Measurements from ENCODE around the gene BSN.

BSN gene

DNA sequence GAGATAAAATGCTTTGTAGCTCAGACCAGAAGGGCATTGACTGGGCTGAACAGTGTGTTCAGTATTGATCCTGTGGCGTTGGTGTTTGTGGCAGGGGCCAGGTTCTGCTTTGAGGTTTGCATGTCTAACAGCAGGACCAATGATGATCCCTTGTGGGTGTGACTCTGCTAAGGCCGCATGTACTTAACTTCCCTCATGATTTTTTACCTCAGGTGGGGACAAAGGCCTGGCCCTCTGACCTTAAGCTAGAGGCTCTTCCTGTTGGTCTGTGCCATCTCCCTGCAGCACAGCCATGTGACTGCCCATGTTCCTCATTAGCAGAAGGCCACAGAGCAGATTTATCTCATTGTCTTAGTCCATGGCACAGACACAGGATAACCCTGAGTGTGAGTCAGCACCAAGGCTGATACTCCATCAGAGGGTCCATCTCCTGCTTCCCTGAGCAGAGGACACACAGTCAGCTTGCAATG is 34.3 kb upstream of the BSN start:
- no peak for TF ChIP-seq FOXP2 (optimal IDR thresholded peaks at IDR 0.05; ENCODE audit: borderline replicate concordance, extremely low read depth, extremely low read length, insufficient read depth)
- TF ChIP-seq REST (IDR thresholded peaks at IDR 0.05; ENCODE audit: insufficient read depth in 1 of 2, low read depth in 2 of 2, low read length in 2 of 2), result no peak
- no peak for TF ChIP-seq SIN3A (IDR thresholded peaks at IDR 0.05; ENCODE audit: borderline replicate concordance, insufficient read depth, low read length)
- no peak for TF ChIP-seq TAF1 (IDR thresholded peaks at IDR 0.05; ENCODE audit: borderline replicate concordance, insufficient read depth, low read length)
- no peak for TF ChIP-seq POLR2AphosphoS5 (IDR thresholded peaks at IDR 0.05; ENCODE audit: low read depth, low read length)

- no peak for TF ChIP-seq REST (IDR thresholded peaks at IDR 0.05; ENCODE audit: insufficient read depth in 1 of 2, low read depth in 2 of 2, low read length in 2 of 2)
- no peak for TF ChIP-seq POLR2AphosphoS5 (IDR thresholded peaks at IDR 0.05; ENCODE audit: low read depth, low read length)
- no peak for TF ChIP-seq SIN3A (IDR thresholded peaks at IDR 0.05; ENCODE audit: borderline replicate concordance, insufficient read depth, low read length)
- TF ChIP-seq TAF1 (IDR thresholded peaks at IDR 0.05; ENCODE audit: borderline replicate concordance, insufficient read depth, low read length), result no peak
- TF ChIP-seq FOXP2 (optimal IDR thresholded peaks at IDR 0.05; ENCODE audit: borderline replicate concordance, extremely low read depth, extremely low read length, insufficient read depth), result no peak
Measured at GRCh38 chr3:49523756-49524747, 30.2 kb upstream of the BSN start.

DNA sequence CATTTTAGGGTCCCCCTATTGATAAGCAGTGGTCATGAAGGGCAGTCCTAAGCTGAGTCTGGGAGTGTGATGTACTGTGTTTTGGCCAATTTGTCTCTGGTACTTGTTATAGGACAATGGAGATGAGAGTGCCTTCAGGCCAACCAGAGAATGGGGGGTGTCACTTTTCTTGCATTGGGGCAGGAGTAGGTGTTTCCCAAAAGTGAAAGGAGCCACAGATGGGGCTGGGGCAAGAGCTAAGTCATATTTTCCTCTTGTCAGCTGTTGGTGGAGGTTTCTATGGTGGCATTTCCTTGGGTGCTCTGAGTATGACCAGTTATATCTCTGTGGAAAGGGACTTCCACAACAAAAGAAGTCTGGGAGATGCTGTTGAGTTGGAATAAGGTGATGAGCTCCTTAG is 24.7 kb upstream of the BSN start:
- TF ChIP-seq POLR2AphosphoS5 (IDR thresholded peaks at IDR 0.05; ENCODE audit: low read depth, low read length) (no peak), SIN3A (IDR thresholded peaks at IDR 0.05; ENCODE audit: borderline replicate concordance, insufficient read depth, low read length) (no peak), FOXP2 (optimal IDR thresholded peaks at IDR 0.05; ENCODE audit: borderline replicate concordance, extremely low read depth, extremely low read length, insufficient read depth) (no peak), REST (IDR thresholded peaks at IDR 0.05; ENCODE audit: insufficient read depth in 1 of 2, low read depth in 2 of 2, low read length in 2 of 2) (no peak), TAF1 (IDR thresholded peaks at IDR 0.05; ENCODE audit: borderline replicate concordance, insufficient read depth, low read length) (no peak)

DNA sequence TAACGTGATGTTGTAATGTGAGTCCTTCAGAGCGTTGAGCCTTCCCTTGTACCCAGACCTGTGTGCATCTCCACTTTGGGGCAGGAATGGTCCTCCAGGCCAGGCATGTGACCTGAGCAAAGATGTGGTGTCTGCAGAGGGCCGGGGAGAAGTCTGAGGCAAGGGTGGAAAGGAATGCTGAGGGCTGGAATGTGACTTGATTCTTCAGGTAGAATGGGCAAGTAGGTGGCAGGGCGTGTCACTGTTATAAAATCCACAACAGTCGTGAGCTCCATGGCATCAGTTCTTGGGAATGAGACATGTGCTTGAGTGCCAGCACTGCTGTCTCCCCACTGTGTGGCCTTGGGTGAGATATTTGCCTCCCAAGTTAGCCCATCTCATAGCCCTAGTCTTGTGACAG is 24.0 kb upstream of the BSN start:
- no peak for TF ChIP-seq POLR2AphosphoS5 (IDR thresholded peaks at IDR 0.05; ENCODE audit: low read depth, low read length)
- TF ChIP-seq FOXP2 (optimal IDR thresholded peaks at IDR 0.05; ENCODE audit: borderline replicate concordance, extremely low read depth, extremely low read length, insufficient read depth), result no peak

GRCh38 chr3:49530701-49531100 is 23.6 kb upstream of the BSN start:
- TF ChIP-seq SIN3A (IDR thresholded peaks at IDR 0.05; ENCODE audit: borderline replicate concordance, insufficient read depth, low read length), result no peak
- no peak for TF ChIP-seq POLR2AphosphoS5 (IDR thresholded peaks at IDR 0.05; ENCODE audit: low read depth, low read length)
- TF ChIP-seq FOXP2 (optimal IDR thresholded peaks at IDR 0.05; ENCODE audit: borderline replicate concordance, extremely low read depth, extremely low read length, insufficient read depth), result no peak

DNA sequence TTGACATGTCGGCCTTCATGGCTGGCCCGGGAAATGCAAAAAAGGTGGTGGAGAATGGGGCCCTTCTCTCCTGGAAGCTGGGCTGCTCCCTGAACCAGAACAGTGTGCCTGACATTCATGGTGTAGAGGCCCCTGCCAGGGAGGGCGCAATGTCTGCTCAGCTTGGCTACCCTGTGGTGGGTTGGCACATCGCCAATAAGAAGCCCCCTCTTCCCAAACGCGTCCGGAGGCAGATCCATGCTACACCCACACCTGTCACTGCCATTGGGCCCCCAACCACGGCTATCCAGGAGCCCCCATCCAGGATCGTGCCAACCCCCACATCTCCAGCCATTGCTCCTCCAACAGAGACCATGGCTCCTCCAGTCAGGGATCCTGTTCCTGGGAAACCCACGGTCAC is 23.1 kb upstream of the BSN start:
- no peak for TF ChIP-seq TAF1 (IDR thresholded peaks at IDR 0.05; ENCODE audit: borderline replicate concordance, insufficient read depth, low read length)
- TF ChIP-seq SIN3A (IDR thresholded peaks at IDR 0.05; ENCODE audit: borderline replicate concordance, insufficient read depth, low read length), result no peak
- TF ChIP-seq POLR2AphosphoS5 (IDR thresholded peaks at IDR 0.05; ENCODE audit: low read depth, low read length), result no peak
- TF ChIP-seq FOXP2 (optimal IDR thresholded peaks at IDR 0.05; ENCODE audit: borderline replicate concordance, extremely low read depth, extremely low read length, insufficient read depth), result no peak
- no peak for TF ChIP-seq REST (IDR thresholded peaks at IDR 0.05; ENCODE audit: insufficient read depth in 1 of 2, low read depth in 2 of 2, low read length in 2 of 2)
